T-helper 9 cell (primary cell): Measurements from ENCODE around the gene SYT1.
"Not testable (repeated sequence)": the region's sequence is repeated elsewhere in the genome, so short reads cannot be mapped to it uniquely, and the experiment has no call there.

ENCODE experiments used
- DNase-seq: peaks from one replicate; pipeline ENCODE4 v3.0.0-alpha.2; 2020

Gene SYT1

DNA sequence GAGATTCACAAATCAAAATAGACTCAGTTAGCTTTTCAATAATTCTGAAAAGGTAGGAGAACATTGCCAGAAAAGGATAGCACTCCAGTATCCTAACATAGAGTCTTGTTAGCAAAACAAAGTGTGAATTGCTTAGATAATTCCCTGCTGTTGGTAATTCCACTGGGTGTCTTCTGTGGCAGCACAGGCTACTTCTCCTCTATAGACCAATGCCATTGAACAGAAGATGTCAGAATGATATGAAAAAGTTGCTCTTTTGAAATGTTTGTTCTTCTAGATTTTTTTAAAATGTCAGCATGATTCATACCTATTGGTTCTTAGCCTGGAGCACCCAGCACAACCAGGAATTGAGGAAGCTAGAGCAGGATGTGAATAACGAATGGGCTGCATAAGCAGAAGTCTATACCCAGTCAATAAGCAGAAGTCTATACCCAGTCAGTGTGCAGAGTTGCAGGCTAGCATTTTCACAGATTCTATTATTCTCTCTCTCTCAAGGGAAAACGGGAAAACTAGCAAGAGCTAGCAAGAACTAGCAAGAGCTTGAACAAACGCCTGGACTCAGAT, 112.8 kb downstream of the SYT1 start:
- no peak for DNase-seq

DNA sequence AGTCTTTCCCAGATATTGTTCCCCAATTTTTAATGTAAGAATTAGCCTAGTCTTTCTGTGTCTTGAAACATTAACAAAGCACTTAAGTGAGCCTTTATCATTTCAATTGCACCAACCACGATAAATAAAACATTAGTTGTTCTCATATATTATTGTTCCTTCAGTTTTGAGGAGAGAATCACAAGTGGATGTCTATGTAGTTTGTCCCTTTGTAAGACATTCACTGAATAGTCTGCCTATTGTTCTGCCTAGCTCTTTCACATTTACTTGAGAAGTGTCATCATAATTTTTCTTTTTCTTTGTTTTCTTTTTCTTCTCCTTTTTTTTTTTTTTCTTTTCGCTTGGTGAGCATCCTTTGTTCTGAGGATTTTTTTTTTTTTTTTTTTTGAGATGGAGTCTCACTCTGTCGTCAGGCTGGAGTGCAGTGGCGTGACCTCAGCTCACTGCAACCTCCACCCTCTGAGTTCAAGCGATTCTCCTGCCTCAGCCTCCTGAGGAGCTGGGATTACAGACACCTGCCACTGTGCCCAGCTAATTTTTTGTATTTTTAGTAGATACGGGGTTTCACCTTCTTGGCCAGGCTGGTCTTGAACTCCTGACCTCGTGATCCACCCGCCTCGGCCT, 129.7 kb downstream of the SYT1 start:
- no peak for DNase-seq

DNA sequence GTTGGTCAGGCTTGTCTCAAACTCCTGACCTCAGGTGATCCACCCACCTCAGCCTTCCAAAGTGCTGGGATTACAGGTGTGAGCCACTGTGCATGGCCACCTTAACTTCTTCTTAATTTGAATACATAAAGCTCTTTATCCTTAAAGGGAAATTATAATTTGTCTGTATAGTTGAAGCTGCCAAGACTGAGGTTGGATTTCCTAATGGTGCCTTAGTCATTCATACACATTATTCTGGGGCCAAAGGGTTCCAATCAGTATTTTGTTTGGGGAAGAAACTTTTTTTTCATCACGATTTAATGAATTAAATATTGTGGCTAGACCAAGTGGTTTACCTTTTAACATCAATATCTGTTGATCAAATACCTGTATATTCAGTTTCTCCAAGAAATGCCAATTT, 135.9 kb downstream of the SYT1 start:
- DNase-seq: no peak

DNA sequence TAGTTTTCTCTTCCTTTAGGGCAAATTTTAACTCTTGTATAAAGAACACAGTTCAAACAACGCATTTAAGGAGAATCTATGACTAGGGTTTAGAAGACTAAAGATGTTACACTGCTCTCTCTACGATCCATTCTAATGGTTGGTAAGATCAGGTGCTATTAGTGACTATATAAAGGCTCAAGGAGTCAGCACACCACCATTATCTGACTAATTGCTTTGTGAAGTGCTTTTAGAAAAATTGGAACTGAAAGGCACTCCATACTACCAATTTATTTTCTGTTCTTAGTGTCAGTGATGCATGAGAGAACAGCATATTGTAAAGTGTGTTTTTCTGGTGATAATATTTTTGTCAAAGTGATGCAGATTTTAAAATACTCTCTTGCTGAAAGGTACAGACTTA, 136.8 kb downstream of the SYT1 start:
- DNase-seq: no peak

DNA sequence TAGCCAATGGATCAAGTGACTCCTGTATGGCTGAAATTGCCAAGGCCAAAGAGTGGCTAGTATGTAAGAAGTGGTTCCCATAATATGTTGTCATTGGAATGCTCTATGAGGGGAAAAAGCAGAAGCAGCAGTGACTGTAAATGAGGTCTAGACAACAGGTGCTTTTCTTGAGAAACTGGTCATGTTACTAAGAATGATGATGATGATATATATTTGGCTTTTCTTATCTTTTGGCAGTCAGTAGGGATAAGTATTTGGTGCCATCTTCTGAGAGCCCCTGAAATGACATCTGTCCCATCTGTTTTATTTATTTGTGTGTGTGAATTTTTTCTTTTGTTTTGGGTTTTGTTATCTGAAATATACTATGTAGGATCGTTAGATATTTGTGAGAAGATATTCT, 141.7 kb downstream of the SYT1 start:
- DNase-seq: no peak

DNA sequence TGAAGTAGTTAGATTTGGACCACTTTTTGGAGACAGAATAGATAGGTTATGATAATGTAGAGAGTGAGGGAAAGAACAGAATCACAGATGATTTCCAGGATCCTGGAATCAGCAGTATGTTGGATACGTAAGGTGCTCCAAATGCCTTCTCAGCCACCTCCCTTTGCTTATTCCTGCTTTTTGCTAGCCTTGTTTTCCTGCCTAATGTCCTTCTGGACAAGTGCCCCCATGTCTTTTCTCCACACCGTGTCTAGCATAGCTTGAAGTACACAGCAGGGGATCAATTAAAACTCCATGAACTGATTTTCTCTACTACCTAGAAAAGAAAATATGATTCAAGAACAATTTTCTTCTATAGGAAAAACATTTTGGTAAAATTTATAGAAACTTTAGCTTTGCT, 144.0 kb downstream of the SYT1 start:
- DNase-seq: no peak

DNA sequence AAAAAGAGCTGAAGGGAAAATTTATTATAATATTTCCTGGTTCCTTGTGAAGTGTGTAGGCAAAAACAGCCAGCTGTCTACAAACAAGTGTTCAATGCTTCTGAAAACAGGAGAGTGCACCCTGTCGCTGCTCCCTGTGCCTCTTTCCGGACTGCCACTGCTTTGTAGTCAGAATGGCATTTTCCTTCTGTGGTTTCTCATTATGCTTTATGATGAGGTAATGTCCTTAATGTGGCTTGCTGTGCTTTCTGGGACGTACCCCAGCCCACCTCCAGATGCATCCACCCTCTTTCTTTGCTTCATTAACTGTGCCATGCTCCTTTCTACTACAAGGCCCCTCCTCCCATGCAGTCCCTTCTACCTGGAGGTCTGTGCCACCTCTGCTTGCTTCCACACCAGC, 148.1 kb downstream of the SYT1 start:
- DNase-seq: no peak

DNA sequence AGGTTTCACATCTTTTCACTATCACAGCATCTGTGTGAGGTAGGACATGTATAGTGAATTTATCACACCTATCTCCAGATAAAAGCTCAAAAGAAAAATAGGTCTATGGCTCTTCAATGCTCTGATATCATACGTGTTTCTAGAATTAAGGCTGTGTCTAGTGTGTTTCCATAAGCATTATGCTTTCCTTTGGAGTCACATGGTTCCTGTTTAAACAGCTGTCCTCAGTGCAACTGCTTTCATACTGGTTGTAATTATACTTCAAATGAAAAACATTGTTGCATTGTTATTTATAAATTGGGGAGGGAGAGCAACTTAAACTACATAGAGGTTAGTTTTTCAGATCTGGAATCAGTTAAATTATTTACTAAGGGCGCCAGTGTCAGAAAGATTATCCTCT, 151.6 kb downstream of the SYT1 start:
- DNase-seq: no peak

DNA sequence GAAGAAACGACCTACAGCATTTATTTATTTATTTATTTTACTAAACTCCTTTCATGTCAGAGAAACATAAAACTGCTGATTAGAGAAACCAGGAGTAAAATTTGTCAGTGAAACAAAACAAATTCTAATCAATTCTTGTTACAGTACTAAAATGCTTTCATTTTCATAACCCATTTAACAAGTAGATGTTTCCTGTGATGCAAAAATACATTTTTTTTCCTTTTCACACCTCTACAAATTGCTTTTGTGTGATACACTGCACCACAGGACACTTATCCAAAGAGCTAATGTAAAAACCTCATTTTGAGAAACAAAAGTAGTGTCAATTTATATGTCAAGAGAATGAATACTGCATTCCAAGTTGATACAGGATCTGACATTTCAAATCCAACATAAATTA, 155.1 kb downstream of the SYT1 start:
- DNase-seq: no peak

DNA sequence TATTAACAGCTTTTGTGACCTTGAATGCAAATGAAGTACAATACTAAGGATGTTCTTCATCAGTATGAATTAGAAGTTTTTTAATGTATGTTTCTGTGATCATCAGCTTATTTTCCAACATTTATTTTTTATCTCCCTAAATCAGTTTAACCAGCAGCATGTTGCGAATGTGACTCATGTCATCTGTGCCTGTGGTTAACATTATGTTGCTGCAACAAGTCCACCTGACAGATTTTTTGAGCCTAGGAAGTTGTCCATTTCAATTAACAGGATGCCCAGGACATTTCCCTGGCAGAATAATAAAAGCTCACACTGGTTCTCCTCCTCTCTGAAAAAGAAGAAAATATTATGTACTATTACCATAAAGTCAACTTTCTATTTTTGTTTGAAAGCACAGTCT, 155.5 kb downstream of the SYT1 start:
- DNase-seq: no peak

DNA sequence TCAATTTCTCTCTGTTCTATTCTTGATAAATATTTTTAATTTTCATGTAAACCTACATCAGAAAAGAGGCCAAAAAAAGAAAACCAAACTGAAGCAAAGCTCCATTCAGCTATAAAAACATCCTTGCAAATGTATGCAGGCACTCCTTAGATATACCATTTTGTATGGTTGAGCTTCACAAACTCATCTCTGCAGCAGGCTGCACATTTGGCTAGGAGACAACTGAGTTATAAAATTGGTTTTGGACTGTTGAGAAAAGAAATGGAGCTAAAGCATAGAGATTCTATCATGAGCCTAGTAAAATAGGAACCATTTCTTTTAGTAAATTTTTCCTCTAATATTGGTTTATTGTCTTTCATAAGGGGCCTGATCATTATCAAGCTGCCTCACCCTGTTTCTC, 156.4 kb downstream of the SYT1 start:
- DNase-seq: no peak

DNA sequence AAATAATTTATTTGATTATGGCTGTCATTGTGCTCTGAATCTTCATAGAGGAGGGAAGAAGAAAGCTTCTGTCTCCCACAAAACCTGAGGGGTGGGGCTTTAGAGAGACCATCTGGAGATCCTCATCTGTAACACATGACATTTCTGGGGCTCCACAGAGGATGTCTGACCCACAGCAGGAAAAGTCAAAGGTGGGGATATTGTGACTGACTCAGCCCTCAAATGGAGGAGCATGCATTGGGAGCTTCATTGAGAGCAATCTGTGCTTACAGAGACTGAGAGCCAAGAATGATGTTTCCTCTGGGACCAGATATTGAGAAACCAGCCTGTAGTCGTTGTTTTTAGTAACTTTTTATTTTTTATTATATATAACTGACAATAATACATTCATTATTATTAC, 158.7 kb downstream of the SYT1 start:
- DNase-seq: no peak

DNA sequence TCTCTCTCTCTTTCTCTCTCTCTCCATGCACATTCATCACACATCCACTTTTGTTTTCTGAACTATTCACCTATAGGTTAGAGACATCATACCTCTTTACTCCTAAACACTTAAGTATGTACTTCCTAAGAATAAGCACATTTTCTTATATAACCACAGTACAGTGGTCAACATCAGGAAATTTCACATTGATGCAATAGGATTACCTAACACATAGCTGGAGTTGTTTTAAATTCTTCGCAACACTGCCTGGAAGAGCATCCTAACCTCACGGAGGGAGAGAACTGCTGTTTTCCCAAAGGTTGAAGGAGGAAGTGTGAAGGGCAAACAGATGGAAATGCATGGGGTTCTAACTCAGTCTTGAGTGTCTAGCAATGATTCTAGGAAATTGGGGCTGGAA, 159.2 kb downstream of the SYT1 start:
- DNase-seq: no peak

DNA sequence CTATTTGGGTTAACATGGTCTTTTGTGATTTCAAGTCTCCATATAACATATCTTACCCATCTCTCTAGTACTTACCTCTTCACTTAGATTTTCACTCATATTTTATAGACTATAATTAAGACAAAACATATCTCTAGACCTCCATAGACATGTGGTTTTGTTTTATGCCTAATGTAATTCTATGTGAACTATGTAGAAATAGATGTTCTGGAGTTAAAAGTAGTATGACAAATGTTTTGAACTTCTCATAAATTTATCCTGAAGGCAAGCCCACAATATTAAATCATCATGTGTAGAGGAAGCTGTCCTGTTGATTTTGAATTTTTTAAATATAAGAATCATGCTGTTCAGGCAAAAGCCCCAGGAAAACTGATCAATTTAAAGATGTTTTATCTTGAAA, 169.2 kb downstream of the SYT1 start:
- no peak for DNase-seq

DNA sequence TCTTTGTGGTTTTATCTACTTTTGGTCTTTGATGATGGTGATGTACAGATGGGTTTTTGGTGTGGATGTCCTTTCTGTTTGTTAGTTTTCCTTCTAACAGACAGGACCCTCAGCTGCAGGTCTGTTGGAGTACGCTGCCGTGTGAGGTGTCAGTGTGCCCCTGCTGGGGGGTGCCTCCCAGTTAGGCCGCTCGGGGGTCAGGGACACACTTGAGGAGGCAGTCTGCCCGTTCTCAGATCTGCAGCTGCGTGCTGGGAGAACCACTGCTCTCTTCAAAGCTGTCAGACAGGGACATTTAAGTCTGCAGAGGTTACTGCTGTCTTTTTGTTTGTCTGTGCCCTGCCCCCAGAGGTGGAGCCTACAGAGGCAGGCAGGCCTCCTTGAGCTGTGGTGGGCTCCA, 180.2 kb downstream of the SYT1 start:
- not testable (repeated sequence) for DNase-seq

DNA sequence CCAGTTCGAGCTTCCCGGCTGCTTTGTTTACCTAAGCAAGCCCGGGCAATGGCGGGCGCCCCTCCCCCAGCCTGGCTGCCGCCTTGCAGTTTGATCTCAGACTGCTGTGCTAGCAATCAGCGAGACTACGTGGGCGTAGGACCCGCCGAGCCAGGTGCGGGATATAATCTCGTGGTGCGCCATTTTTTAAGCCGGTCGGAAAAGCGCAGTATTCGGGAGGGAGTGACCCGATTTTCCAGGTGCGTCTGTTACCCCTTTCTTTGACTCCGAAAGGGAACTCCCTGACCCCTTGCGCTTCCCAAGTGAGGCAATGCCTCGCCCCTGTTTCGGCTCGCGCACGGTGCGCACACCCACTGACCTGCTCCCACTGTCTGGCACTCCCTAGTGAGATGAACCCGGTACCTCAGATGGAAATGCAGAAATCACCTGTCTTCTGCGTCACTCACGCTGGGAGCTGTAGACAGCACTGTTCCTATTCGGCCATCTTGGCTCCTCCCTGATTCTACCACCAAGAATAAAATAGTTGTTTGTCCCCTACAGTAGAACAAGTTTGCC, 180.7 kb downstream of the SYT1 start:
- not testable (repeated sequence) for DNase-seq

DNA sequence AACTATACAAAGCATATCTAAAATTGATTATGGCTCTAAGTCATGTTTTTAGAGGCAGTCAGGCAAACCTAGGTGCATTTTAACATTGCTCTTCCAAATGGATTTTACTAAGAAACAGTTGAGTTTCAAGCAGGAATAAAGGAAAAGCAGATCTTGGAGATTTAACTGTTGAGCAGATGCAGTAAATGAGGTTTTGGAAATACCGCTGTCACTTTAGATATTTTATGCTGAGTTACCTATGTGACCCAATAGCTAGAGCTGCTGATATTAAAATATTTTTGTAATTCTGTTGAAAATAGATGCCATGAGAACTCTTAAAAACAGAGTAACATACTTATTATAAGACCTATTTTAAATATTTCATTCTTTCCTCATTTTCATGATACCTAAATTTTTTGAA, 181.4 kb downstream of the SYT1 start:
- no peak for DNase-seq

DNA sequence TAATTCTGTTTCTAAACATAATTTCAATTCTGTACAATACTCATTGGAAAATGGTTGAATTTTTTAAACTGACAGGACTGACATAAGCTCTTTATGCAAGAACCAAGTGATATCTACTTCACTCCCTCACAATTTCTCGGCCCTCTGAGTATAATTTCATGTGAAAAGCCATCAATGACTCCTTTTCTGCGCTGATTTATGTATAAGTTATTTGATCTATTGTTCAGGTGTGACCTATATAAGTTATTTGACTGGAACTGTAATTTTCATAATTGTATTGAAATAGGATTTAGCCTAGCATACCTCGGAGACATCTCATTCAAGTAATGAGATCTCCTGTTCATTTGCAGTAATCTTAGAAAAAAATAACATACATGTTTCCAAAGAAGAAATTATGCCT, 184.4 kb downstream of the SYT1 start:
- no peak for DNase-seq

DNA sequence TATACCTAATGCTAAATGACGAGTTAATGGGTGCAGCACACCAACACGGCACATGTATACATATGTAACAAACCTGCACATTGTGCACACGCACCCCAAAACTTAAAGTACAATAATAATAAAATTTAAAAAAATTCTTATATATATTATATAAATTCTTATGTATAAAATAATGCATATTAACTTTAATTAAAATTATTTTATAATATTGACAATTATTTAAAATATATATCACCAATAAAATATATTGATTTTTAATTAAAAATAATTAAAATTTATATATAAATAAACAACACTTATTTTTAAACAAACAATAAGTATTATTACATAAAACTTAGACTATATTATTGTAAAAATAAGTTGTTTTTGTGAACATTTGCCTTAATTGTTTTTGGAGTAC, 188.8 kb downstream of the SYT1 start:
- DNase-seq: no peak

DNA sequence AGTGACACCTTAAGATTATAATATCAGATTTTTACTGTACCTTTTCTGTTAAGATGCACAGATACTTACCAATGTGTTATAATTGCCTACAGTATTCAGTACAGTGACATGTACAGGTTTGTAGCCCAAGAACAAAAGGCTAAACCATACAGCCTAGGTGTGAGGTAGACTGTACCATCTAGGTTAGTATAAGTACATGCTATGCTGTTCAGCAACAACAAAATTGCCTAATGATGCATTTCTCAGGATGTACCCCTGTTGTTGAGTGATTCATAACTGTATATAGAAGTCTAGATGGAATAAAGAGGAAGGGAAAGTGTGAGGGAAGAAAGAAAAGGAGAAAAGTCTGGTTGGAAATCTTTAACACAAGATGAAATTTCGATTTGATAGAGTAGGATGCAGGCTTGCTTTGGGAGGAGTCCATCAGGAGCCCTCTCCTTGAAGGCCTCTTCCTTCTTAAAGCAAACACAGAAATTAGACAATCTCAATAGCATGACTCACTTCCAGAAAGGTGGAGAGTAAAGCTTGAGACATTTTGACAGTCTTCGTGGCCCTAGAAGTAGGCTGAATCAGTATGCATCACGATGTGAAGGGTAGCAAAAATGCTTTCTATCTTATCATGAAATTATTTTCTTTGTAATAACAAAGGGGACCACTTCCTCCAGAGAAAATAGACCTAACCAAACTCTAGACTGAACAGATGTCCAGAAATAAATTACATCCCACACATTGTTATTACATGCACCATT, 191.5 kb downstream of the SYT1 start:
- DNase-seq: no peak

DNA sequence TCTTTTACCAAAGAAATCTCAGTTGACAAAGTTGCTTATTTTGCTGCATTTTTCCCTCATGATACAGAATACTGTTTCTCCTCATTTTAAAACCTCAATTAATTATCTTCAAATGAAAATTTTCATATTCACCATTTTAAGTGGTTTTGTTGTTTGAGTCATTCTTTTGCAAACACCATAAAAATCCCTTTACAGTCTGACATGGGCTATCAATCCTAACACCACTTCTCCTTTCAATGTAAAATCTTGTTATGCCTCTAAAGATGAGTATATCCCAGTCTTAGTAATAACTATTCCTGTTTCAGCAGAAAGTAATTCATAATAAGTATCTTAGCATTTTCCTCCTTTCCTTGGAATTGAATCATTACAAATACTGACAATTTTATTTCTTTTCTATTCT, 192.2 kb downstream of the SYT1 start:
- DNase-seq: no peak

DNA sequence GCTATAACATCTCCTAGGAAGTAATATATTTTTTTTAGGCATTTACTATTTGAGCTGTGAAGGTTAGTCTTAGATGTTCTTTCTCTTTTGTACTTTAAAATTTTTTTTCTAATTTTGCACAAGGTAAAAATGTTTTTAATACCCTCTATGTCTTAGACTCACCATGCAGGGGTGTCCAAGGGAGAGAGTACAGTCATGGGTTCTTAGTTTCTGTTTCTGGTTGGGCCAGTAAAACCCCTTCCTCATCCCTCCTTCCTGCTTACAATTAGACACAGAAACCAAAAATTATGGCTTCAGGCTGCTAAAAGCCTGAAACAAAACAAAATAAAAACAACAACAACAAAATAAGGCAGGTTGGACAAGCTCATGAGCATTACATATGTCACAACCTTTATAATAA, 193.0 kb downstream of the SYT1 start:
- DNase-seq: no peak

DNA sequence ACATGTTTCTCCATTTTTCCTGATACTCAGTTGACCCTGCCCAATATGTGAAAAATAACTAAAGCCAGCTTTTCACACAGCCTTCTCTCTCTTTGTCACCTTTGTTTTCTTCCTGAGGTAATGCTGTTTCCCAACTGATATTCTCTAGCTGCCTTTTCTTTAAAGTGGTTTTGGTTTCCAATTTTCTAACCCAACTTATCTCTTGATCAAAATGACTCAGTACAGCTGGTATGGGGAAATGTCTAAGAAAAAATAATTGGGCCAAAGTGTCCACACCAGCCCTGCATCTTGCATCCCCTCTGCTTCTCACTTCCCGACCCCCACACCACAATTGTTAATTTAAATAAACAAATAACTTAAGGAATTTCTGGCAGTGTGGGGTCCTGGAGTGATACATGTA, 193.8 kb downstream of the SYT1 start:
- DNase-seq: no peak

DNA sequence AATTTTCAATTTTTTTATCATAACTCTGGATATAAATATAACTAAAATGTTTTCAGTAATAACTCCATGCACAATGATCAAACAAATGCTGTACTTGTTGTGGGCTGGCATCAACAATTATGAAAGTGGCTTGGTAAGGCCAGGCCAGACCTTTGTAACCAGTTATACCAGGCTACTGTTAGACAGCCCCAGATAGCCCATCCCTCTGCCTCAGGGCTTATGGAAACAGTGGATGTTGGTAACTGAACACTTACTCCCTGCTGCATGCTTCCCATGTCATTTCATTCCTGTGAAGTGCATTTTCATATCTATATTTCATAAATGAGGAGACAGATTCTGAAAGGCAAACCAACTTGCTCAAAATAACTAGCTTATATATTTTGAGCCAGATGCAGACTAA, 195.0 kb downstream of the SYT1 start:
- DNase-seq: no peak
